Activated CD4-positive, alpha-beta memory T cell treated with anti-CD3 and anti-CD28 coated beads for 36 hours (primary cell): ENCODE data around the gene TCF7L2. TPM values are rescaled to one million over a fixed set of nuclear protein-coding genes. Genes with fewer than 3 reads are reported as not detected.

Source experiments
- CTCF ChIA-PET: fragments of 350-600 bp; sonication (Branson Sonifier 250); formaldehyde crosslinking; loops from one replicate; lab custom pipeline; 2021; ENCODE audit warnings: antibody characterized with exemption, inconsistent platforms; lab: Charles Lee
- POLR2A ChIA-PET: fragments of 350-600 bp; sonication (Branson Sonifier 250); formaldehyde crosslinking; loops from one replicate; lab custom pipeline; 2021; ENCODE audit warnings: antibody characterized with exemption; lab: Charles Lee
- DNase-seq: peaks from one replicate; pipeline ENCODE4 v3.0.0-alpha.2; 2020
- H3K27ac Mint-ChIP-seq: one replicate; pipeline ENCODE4 v1.8.0; 2021; ENCODE audit warnings: mixed read lengths
- H3K27me3 Mint-ChIP-seq: one replicate; pipeline ENCODE4 v1.8.0; 2021; ENCODE audit warnings: mixed read lengths
- H3K36me3 Mint-ChIP-seq: one replicate; pipeline ENCODE4 v1.8.0; 2021; ENCODE audit warnings: mixed read lengths
- H3K4me1 Mint-ChIP-seq: one replicate; pipeline ENCODE4 v1.8.0; 2021; ENCODE audit warnings: low read depth, mixed read lengths
- H3K4me3 Mint-ChIP-seq: one replicate; pipeline ENCODE4 v1.8.0; 2021; ENCODE audit warnings: mild to moderate bottlenecking, mixed read lengths
- H3K9me3 Mint-ChIP-seq: one replicate; pipeline ENCODE4 v1.8.0; 2021; ENCODE audit warnings: mixed read lengths
- intact Hi-C: fragments of 100-400 bp; cut with micrococcal nuclease; formaldehyde crosslinking; loops from one replicate; pipeline ENCODE4 v1.15.1; 2023
- total RNA-seq, 2 experiments: library from RNA; stranded (reverse); gene quantifications; one replicate each; pipeline ENCODE4 v1.2.3, GENCODE V29; 2021

The TCF7L2 gene
- 1 to 10 TPM in 1 of 2 experiments, under 1 TPM in 1; 0.71 to 1.5 TPM for total RNA-seq

GRCh38 chr10:112949875-112950507 lies at the start of gene TCF7L2:
Gene TCF7L2 (plus strand): TSS chr10:112950247. CDS start chr10:112950757, 510 bp downstream.
- peaks cover 36% of the 10 kb centered on the region for H3K27me3 Mint-ChIP-seq
- H3K36me3 Mint-ChIP-seq = peaks cover 1% of the 10 kb centered on the region
- no peaks in the 10 kb centered on the region for H3K9me3 Mint-ChIP-seq
- peaks cover 23% of the 10 kb centered on the region for H3K4me1 Mint-ChIP-seq
- peak within 1 kb of the TSS; percentile 85 for H3K4me3 Mint-ChIP-seq
- peak; percentile 61 for DNase-seq
- CTCF ChIA-PET = interaction anchor here (0.7 kb wide), 1 partner anchor 229 kb away, joined by 3 read pairs; no protein-coding TSS in a partner anchor
- no peak within 1 kb of the TSS for H3K27ac Mint-ChIP-seq
- POLR2A ChIA-PET = no interaction called here
- intact Hi-C loops = loop anchor here (1.0 to 10.0 kb wide), 3 partner anchors 31 to 725 kb away; partner anchors contain the start of gene CASP7

- no peak for DNase-seq
- H3K4me3 Mint-ChIP-seq = no peak overlapping the region
- H3K27ac Mint-ChIP-seq = no peak overlapping the region
- no peaks in the 10 kb centered on the region for H3K4me1 Mint-ChIP-seq
- H3K36me3 Mint-ChIP-seq = no peaks in the 10 kb centered on the region
- no peaks in the 10 kb centered on the region for H3K27me3 Mint-ChIP-seq
- no peaks in the 10 kb centered on the region for H3K9me3 Mint-ChIP-seq
- ChIA-PET POLR2A (no interaction called here), CTCF (interaction anchor here (0.7 kb wide), 1 partner anchor 53 kb away, joined by 3 read pairs; no protein-coding TSS in a partner anchor)
- intact Hi-C loops = no loop called here
Observed at GRCh38 chr10:112902730-112903129, 47.3 kb upstream of the TCF7L2 start.

GRCh38 chr10:112904000-112904399 lies 46.0 kb upstream of the TCF7L2 start:
- H3K4me1 Mint-ChIP-seq = no peaks in the 10 kb centered on the region
- DNase-seq = no peak
- CTCF ChIA-PET = no interaction called here

GRCh38 chr10:112906945-112907344 lies 43.1 kb upstream of the TCF7L2 start:
- ChIA-PET CTCF (no interaction called here), POLR2A (no interaction called here)
- Mint-ChIP-seq H3K36me3 (no peaks in the 10 kb centered on the region), H3K9me3 (no peaks in the 10 kb centered on the region), H3K27me3 (no peaks in the 10 kb centered on the region), H3K4me3 (no peak overlapping the region), H3K4me1 (no peaks in the 10 kb centered on the region), H3K27ac (no peak overlapping the region)
- intact Hi-C loops = no loop called here
- DNase-seq = no peak

More at GRCh38 chr10:112904000-112904399, 46.0 kb upstream of the TCF7L2 start:
- Mint-ChIP-seq H3K27ac (no peak overlapping the region), H3K9me3 (no peaks in the 10 kb centered on the region), H3K27me3 (no peaks in the 10 kb centered on the region), H3K4me3 (no peak overlapping the region), H3K36me3 (no peaks in the 10 kb centered on the region)
- POLR2A ChIA-PET = no interaction called here
- intact Hi-C loops = no loop called here

GRCh38 chr10:112907893-112908292 lies 42.2 kb upstream of the TCF7L2 start:
- peaks cover 3% of the 10 kb centered on the region for H3K27me3 Mint-ChIP-seq
- CTCF ChIA-PET = no interaction called here
- H3K4me1 Mint-ChIP-seq = no peaks in the 10 kb centered on the region
- intact Hi-C loops = no loop called here
- DNase-seq = no peak
- POLR2A ChIA-PET = no interaction called here
- no peak overlapping the region for H3K27ac Mint-ChIP-seq
- H3K36me3 Mint-ChIP-seq = no peaks in the 10 kb centered on the region
- H3K9me3 Mint-ChIP-seq = no peaks in the 10 kb centered on the region
- no peak overlapping the region for H3K4me3 Mint-ChIP-seq

GRCh38 chr10:112911206-112911605 lies 38.8 kb upstream of the TCF7L2 start:
- DNase-seq = no peak
- Mint-ChIP-seq H3K4me3 (no peak overlapping the region), H3K27ac (no peak overlapping the region), H3K36me3 (no peaks in the 10 kb centered on the region), H3K9me3 (no peaks in the 10 kb centered on the region), H3K4me1 (no peaks in the 10 kb centered on the region), H3K27me3 (peaks cover 3% of the 10 kb centered on the region)
- ChIA-PET CTCF (no interaction called here), POLR2A (no interaction called here)
- intact Hi-C loops = no loop called here

GRCh38 chr10:112912410-112912928 lies 37.6 kb upstream of the TCF7L2 start:
- peaks cover 3% of the 10 kb centered on the region for H3K27me3 Mint-ChIP-seq
- H3K27ac Mint-ChIP-seq = no peak overlapping the region
- no peaks in the 10 kb centered on the region for H3K4me1 Mint-ChIP-seq
- POLR2A ChIA-PET = no interaction called here
- no peak for DNase-seq
- H3K4me3 Mint-ChIP-seq = no peak overlapping the region
- H3K9me3 Mint-ChIP-seq = no peaks in the 10 kb centered on the region
- H3K36me3 Mint-ChIP-seq = no peaks in the 10 kb centered on the region
- CTCF ChIA-PET = no interaction called here
- intact Hi-C loops = no loop called here

- Mint-ChIP-seq H3K9me3 (no peaks in the 10 kb centered on the region), H3K27ac (no peak overlapping the region), H3K27me3 (peaks cover 3% of the 10 kb centered on the region), H3K36me3 (no peaks in the 10 kb centered on the region), H3K4me1 (no peaks in the 10 kb centered on the region), H3K4me3 (no peak overlapping the region)
- DNase-seq = no peak
- ChIA-PET CTCF (no interaction called here), POLR2A (no interaction called here)
- intact Hi-C loops = no loop called here
Observed at GRCh38 chr10:112913255-112913654, 36.8 kb upstream of the TCF7L2 start.

- H3K36me3 Mint-ChIP-seq = no peaks in the 10 kb centered on the region
- intact Hi-C loops = no loop called here
- no peaks in the 10 kb centered on the region for H3K4me1 Mint-ChIP-seq
- H3K27me3 Mint-ChIP-seq = peaks cover 3% of the 10 kb centered on the region
- no peaks in the 10 kb centered on the region for H3K9me3 Mint-ChIP-seq
- no peak overlapping the region for H3K4me3 Mint-ChIP-seq
- DNase-seq = no peak
- H3K27ac Mint-ChIP-seq = no peak overlapping the region
- POLR2A ChIA-PET = no interaction called here
- CTCF ChIA-PET = no interaction called here
Observed at GRCh38 chr10:112913661-112914287, 36.3 kb upstream of the TCF7L2 start.

- CTCF ChIA-PET = no interaction called here
- intact Hi-C loops = no loop called here
- POLR2A ChIA-PET = no interaction called here
- Mint-ChIP-seq H3K27me3 (peaks cover 3% of the 10 kb centered on the region), H3K9me3 (no peaks in the 10 kb centered on the region), H3K27ac (no peak overlapping the region), H3K4me1 (no peaks in the 10 kb centered on the region), H3K36me3 (no peaks in the 10 kb centered on the region), H3K4me3 (no peak overlapping the region)
- no peak for DNase-seq
Observed at GRCh38 chr10:112914288-112914952, 35.6 kb upstream of the TCF7L2 start.

- H3K9me3 Mint-ChIP-seq = no peaks in the 10 kb centered on the region
- POLR2A ChIA-PET = no interaction called here
Observed at GRCh38 chr10:112915590-112916572, 34.2 kb upstream of the TCF7L2 start.

More at GRCh38 chr10:112915590-112916572, 34.2 kb upstream of the TCF7L2 start:
- intact Hi-C loops = no loop called here
- no peaks in the 10 kb centered on the region for H3K36me3 Mint-ChIP-seq
- H3K27me3 Mint-ChIP-seq = peaks cover 3% of the 10 kb centered on the region
- CTCF ChIA-PET = no interaction called here
- no peaks in the 10 kb centered on the region for H3K4me1 Mint-ChIP-seq
- H3K27ac Mint-ChIP-seq = no peak overlapping the region
- no peak for DNase-seq
- H3K4me3 Mint-ChIP-seq = no peak overlapping the region
